Activated T-helper 9 cell treated with anti-CD3 and anti-CD28 coated beads, Interleukin-2, amount 50 U/mL, for 16 hours (primary cell): Measurements from ENCODE around the gene SHB.

ENCODE experiments used
- DNase-seq: peaks from one replicate; pipeline ENCODE4 v3.0.0-alpha.2; 2020; ENCODE audit warnings: low read depth

SHB gene

DNA sequence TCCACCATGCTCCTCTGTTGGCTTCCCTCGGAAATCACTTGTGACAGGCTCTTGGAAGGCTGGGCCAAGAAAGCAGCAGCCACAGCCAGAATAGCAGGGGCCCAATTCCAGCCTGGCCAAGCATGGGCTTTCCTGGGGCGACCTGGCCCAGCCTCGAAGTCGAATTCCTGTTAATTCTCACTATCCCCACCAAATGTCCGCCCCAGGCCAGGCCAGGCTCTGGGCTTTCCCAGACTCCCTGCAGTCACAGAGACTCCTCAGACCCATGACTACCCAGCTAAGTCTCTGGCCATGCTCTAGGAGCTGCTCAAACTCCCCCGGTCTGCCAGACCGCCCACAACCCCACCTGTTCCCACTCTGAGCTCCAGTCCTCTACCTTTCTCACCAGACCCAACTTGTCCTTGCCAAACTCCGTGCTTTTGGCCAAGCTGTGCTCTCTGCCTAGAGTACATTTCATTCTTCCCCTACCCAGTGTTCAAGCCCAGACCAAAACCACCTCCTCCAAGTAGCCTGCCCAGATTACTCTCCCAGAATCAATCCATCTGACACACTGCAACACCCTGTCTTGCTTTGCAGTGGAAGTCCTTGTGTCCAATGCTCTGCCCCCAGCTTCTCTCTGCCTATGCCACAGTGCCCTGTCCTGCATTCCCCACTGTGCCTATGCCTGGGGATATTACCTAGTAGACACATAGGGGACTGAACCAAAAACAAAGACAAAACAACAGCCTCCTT, 26.2 kb downstream of the SHB start:
- no peak for DNase-seq

DNA sequence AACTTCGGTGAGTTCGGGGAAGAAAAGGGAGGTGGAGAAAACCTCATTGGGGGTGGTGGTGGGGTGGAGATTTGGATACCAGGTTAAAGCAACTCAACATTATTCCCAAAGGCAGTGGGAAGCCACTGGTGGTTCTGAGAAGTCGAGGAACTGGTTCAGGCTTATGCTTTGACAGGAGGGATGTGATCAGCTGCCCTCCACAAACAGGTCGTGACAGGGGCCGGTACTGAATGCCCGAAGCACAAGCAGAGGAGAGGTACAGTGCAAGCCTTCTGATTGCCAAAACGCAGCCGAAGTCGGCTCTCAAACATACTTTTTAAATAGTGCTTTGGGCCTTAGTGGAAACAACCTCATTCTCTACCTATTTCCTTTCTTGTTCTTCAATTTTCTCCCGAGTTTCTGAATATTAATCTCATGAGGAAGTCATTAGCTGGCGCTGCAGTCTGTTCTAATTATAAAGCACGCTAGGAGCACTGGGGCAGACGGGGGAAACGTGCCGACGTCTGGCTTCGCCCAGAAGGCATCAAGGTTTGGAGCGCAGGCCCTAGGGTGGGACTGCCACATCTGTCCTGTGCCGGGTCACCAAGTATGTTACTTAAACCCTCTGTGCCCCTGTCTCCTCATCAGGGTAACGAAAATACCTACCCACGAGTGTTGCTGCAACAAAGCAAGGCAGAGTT, 27.3 kb downstream of the SHB start:
- no peak for DNase-seq

DNA sequence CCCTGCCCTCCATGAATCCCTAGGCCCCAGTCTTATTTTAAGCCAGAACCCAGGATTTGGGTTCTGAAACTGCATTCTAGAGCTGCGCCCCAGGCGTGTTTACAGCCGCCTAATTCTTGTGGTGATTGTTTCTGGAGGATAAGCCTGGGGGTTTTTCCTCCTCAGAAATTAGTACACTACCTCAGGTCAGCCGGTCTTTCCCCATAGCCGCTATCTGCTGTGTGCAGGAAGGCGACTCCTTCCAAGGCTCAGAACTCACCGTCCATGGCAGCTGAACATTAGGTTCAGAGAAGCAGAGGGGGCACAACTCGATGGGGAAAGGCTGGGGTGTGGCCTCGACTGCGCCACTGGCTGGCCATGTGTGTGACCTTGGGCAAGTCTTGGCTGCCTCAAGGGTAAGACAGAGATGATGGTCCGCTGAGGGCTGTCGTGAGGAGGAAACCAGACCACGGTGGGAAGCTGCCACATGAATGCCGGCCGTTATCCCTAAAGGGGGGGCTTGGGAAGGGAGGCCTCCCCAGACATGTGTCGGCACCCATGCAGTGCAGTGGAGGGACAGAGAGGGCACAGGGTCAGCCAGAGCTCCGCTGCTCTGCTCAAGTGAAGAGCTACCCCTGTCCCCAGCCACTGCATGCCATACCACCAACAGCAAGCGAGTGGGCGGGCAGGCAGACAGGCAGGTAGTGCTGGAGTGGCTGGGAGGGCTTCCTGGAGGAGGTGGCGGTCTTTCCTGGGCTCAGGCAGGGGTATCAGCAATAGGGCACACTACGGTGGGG, 28.9 kb downstream of the SHB start:
- DNase-seq = no peak

DNA sequence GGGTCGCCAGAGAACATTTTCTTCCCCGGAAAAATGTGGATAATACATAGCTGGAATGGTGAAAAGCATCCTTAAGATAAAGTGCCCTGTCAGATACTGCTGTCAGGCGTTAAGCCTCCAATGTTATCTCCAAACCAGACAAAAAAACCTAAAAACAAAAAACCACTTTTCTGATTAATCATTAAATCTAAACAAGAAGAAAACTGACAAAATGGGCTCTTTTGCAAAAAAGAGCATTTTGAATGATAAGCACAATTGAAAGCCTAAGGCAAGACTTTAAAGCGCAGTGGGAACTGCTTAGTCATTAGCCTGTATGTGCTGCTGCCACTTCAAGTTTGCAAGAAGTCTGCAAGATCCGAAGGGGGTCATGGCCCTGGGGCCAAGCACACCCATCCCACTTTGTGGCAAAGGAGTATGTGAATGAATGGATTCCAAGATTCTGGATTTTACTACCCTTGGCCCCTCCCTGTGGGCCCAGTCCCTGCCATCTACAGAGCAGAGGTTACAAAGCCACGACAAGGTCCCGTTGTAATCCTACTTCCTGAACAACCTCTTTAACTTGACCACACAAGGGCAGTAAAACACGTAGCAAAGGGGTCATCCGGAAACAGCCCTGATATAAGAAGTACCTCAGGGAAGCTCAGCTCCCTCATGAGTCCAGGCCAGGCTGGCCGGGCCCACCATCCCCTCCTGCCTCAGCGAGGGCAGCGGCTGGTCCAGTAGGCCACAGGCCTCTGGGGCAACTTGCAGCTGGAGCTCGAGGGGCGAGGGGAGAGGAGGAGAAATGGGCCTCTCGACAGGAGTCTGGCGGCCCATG, 29.7 kb downstream of the SHB start:
- no peak for DNase-seq

DNA sequence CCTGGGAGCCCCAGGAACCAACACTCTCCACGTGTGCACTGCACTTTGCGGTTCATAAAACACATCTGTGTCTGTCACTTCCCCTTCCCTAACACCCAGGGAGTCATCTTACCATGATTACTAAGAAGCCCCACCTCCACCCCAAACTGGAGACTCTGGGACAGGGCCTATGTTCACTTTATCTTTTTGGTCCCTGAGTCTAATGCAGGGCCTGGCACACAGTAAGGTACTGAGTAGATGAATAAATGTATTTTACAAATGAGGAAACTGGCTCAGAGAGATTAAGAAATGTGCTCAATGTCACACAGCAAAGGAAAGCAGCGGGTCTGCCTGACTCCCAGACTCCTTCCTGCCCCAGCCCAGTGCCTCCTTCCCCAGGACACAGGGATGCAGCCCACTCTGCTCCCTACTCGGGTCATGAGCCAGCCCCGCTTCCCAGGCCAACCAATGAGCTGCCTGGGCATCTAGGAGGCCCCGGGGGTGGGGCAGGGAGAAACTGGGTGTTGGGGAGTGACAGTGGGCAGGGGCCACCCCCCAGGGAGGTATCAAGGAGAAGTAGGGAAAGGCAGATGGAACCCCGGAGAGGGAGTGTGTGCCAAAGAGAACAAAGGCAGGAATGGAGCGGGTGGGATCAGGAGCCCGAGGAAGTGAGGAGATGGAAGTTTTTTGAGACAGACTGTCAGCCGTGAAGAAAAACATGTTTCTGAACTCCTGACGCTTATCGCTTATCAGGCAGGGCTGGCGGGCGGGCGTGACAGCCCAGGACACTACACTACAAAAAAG, 30.5 kb downstream of the SHB start:
- DNase-seq = no peak

DNA sequence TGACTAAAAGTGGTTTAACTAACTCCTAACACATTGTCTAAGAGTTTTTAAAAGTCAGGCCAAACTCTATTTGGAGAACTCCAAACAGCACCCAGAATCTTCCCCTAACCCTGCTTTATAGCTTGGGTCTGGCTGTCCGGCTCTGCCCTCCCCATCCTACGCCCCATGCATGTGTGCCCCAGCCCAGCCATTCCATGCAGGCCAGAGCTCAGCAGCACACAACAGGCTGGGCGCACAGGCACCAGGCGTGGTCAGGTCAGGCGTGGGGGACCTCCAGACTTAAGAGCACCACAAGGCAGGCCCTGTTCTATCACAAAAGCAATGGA, 31.1 kb downstream of the SHB start:
- no peak for DNase-seq

DNA sequence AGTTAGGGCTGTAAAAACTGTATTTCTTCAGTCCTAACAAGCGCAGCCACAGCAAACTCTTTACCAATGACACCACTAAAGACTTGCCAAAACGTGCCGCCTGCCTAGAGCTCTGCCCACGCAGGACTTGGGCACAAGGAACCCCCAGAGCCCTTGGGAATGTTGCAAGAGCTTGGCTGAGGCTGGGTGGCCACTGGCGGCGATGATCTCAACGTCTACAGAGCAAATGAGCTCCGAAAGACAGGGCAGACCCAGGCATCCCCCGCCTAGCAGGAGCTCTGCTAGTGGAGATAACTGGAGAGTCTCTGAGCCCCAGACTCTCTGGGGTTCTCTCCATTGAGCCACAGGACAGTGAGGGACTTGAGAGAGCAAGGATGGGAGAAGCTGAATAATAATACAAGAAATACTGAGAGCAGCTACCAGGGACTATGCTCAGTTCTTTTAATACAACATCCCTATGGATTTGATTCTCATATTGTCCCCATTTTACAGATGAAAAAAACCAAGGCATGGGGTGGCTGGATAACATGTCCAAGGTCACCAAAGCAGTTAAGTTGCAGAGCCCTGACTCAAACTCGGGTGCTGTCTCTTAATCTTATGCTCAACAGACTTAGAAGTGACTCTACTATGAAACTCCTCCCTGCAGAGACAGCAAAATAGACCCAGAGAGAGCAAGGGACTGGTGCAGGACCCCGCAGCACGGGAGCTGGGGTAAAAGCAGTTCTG, 32.5 kb downstream of the SHB start:
- no peak for DNase-seq

DNA sequence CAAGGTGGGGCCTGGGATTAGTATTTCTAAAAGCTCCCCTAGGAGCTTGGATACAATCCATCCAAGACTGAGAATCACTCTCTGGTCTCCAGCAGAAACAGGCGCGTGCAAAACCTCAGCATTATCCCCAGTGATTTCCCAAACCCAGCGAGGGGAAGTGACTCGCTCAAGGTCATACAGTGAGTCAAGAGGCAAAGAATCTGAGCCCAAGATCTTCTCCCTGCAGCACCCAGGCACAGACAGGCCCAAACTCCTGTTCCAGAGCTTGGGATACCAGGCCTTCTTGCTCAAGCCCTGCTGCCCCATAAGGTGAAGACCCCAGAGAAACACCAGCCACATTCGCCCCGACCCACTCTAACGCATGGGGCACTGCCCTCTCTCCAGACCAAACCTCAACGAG, 33.2 kb downstream of the SHB start:
- no peak for DNase-seq

DNA sequence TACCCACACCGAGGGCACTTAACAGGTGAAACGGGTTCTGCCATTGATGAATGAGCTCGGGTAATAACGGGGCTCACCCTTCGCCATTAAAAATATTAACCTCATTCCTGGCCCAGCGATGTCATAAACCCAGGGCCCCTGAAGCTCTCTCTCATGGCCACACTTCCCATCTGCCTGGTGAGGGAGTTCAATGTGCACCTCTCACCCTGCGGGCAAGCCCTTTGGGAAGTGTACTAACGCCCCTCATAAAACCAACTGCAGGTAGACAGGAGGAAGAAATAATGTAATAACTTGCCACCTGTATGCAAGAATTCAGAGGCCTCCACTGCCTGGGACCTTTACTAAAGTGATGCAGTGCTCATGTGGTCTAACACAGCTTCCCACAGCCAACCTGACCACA, 35.1 kb downstream of the SHB start:
- no peak for DNase-seq

DNA sequence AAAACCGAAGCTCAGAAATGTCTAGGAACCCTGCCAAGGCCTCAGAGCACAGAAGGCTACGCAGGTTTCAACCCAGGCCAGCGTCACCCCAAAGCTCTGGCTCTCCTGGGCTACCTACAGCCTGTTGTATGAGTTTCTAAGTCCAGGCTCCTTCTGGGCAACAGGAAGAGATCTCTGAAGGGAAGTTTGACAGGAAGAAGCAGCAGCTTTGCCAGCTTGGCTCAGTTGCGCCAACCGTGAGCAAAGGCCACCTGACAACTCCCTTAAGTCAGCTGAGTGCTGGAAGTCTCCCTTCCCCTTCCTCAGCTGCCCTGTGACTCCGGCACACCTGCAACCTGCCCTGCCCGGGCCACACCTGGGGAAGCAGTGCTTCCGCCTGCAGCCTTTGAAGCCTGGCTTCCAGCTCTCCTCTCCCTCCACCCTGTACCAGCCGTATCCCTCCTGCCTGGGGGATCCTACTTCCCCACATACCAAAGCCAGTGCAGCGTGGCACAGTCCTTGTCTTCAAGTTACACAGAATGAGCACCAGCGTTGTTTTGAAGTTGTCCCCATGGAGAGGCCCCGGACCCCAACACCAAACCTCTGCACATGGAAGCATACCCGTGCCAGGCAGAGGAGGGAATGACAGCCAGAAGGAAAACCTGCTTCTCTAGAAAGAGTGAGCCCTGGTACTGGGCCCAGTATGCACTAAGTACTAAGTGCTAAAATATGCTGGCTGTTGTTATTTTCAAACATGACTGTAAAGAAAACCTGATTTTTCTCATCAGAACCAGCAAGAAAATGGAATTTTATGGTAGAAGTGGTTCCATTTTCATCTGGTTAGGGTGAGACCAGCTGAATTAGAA, 36.5 kb downstream of the SHB start:
- DNase-seq = no peak

DNA sequence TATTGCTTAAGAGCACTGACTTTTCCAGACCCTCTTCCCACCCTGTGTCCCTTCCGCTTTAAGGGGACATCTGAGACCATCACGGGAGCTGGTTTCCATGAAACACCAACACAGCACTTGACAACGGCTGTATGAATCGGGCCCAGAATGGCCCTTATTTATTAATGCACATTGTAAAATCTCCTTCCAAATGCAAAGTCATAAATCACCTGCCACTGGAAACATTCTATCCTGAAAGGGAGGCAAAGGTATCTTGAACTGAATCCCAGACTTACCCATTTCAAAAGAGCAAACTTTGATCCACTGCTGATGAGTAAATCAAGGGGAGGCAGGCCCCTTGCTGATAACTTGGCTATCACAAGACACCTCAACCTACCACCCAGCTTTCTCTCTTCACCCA, 37.4 kb downstream of the SHB start:
- DNase-seq = no peak

DNA sequence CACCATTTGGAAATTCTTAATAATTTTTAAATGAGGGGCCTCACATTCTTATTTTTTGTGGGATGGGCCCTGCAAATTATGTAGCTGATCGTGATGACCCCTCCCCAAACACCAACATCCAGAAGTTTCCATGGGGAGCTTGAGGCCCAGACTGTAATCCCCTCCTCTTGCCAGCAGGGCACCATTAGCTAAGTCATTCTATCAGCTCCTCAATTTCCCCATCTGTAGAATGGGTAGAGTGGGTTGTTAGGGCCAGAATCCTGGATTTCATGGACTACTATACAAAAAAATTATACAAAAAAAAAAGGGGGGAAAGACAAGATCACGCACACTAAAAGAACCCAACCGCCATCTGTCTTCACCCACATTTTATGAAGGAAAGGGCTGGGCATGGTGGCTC, 38.4 kb downstream of the SHB start:
- no peak for DNase-seq

DNA sequence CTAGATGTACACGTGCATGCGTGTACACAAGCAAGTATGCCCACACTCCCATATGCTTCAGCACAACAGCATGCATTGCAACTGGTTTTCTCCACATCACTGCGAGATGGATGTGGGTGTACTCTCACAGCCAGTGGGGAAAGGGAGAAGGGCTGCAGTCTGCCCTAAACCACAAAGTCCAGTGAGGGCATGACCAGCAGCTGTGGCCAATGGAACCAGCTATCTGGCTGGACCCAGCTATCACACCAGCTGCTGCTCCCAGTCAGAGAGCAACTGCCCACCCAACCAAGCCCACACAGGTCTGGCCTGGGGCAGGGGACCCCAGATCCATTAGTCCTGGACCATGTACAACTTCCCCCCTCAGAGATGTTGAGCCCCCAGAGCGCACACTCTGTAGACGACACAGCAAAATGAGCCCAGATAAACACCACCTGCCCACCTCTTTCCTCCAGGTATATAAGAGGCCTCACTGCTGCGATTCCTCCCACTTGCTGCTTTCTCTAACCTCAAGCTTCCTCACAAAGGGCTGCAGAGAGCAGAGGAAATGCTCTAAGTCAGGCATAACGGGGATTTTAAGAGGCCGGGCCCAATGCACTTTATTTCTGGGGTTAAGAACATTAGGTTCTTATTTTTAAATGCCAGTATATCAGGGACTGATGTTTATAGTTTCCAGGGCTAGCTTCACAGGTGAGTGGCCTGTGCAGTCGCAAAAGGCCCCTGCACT, 39.0 kb downstream of the SHB start:
- no peak for DNase-seq

DNA sequence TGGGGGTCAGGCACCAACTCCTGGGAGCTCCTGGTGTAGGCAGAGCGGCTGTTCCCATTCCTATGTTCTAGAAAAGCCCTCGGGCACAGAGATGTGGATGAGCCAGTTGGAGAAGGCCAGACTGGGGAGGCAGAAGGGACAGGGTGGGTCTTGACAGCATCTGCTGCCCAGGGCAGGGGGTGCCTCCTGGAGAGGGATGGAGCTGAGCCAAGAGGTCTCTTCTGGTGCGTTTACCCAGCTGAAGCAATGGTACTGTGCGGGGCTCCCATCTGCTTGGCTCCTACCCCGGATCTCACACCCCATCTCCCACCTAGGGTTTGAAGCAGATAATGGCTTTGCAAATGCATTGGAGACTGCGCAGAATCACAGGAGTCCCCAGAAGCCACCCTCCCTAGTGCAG, 41.3 kb downstream of the SHB start:
- no peak for DNase-seq

DNA sequence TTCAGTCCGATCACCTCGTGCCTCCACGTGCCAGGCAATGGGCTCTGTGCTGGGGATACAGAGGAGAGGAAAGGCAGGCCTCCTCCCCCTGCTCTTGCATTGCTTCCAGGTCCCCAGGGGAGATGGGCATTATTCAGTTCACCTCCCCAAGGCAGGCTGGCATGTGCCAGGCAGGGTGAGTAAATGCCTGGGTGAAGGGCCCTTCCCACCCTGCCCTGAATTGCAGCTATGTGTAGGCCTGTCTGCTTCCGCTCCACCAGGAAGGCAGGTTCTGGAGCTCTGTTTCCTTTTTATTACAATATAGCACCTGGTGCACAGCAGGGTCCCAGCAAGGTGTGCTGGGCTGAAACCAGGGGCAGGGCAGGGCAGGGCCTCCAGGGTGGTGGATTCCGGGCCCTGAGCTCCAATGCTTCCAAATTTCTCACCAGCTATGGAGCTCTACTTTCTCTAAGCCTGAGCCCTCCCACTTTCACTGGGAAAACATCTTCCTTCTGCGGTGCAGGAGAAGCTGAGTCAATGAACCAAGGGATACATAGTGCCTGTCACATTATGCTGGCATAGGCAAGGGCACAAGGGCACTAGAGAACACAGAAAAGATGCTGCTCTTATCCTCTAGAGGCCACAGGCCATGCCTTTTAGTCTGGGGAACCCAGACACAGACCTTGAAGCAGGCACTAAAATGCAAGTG, 42.0 kb downstream of the SHB start:
- no peak for DNase-seq

DNA sequence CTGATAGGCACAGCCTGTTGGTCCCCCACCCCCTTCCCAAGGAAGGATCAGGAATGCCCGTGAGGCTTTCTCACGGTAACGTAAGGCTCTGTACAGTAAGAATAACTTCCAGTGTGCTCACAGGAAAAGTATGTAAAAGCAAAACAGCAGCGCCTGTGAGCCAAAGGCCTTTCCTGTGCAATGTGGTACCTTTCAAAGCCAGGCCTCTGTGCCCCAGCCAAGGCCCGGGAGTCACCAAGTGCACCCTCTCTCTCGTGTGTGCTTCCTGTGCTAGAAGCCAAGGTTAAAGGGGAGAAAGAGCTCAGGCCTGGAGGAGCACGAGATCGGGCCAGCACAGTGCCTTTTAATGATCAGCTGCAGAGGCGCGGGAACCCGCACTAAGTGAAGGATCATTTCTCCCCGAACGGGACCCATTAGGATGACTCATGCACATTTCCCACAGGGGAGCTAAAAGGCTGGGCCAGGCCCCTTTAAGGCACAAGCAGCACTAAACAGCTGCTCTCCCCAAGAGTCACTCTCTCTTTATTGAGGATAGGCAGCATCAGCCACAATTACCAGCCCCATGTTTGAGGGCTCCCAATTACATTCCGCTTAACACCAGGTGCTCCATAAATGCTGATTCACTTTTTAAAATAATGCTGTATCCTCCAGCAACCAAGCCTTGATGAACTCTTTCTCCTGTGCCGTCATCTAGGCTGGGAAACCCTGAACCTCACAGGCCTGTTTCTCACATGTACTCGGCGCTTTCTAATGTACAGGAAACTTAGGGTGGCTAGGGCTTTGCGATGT, 42.8 kb downstream of the SHB start:
- no peak for DNase-seq

DNA sequence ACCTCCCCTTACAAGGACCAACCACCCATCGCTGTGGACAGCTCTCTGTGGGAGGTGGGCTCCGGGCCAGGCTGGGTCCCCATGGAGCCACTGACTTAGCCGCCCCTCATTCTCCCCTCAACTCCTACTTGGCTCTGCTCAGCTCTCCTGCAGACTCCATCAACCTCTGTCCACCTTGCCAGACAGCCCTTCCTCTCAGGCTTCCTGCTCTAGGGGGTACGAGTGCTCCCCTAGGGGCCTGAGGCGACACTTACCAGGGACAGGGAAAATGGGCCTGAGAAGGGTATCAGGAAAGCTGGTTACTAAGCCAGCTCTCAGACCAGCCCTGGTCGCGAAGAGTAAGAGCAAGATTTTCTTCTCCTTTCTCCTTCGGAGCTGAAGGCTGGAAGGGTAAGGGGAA, 43.9 kb downstream of the SHB start:
- no peak for DNase-seq
